Activated CD4-positive, alpha-beta T cell treated with anti-CD3 and anti-CD28 coated beads, Interleukin-2, amount 50 U/mL, for 24 hours (primary cell): ENCODE results near the gene PRELID3B.

ENCODE experiments used
- DNase-seq, 2 donors: peaks; one replicate each; pipeline ENCODE4 v3.0.0-alpha.2; 2020; ENCODE audit warnings: low read depth in 1 of 2, low spot score in 1 of 2

Gene PRELID3B

DNA sequence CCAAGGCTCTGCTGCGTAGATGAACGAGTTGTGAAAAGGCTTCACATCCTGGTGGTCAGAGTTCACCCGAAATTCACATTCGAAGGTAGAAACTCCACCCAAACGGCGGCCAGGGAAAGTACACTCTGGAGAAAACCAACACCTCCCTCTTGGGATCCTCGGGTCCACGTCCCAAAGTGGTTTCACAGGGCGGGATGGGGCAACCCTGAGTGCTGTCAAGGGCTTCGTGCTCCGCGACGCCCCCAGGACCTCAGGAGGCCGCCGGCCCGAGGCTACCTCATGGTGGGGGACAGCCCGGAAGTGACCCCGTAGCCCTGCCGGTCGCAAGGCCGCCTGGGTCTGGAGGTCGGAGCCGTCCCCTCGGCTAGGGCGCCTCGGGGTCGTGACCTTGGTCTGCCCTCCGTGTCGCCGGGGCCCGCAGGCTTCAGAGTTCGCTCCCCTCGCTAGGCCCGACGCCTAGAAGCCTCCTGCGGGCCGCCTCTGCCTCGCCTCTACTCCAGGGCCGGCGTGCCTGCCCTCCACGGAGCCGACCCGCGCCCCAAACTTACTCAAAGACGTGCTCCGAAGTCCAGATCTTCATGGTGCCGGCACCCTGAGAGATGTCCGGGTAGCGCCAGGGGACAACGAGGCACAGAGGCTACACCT lies at the start of gene PRELID3B:
TSS of gene PRELID3B (minus strand) at position 636 of the 645 bp plus-strand sequence. CDS start at position 580, 56 bp downstream.
- no peak for DNase-seq

DNA sequence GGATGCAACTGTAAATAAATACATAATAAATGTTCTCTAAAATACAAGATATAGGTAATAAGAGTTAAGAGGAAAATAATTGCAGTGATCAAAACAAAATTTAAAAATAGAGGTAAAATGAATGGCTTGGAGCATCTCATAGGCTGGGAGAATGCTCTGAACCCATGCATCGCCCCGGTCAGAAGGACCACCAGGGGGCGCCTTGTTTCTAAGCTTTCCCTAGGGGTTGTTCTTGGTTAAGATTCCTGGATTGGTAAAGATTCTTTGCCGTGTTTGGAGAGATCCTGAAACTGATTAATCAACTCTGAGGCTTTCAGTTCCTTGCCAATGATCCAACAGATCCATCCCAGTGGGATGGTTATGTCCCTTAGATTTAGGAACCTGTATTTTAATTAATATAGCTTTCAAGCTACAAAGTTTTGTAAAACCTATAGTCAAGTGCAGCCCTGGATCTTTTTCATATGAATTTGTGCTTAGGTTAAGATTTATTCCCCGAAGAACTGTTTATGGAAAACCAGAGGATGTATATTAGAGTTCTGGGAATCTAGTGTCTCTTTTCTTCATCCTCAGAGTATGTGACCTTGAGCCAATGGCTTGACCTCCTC lies 45.3 kb upstream of the PRELID3B start:
- peak; percentile 74 to 81 for DNase-seq

DNA sequence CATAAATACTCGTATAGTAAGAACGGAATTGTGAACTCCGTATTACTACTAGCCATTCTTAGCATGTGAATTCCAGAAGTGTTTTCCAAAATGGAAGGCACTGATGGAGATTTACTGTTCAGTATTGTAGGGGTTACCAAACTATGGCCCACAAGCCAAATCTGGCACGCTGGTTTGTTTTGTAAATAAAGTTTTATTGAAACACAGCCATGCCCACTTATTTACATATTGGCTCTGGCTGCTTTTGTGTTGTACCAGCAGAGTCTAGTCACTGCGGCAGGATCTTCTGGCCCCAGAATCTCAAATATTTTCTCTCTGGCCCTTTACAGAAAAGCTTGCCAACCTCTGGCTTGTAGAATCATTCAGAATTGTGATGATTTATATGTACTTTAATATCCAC lies 44.3 kb upstream of the PRELID3B start:
- no peak for DNase-seq

DNA sequence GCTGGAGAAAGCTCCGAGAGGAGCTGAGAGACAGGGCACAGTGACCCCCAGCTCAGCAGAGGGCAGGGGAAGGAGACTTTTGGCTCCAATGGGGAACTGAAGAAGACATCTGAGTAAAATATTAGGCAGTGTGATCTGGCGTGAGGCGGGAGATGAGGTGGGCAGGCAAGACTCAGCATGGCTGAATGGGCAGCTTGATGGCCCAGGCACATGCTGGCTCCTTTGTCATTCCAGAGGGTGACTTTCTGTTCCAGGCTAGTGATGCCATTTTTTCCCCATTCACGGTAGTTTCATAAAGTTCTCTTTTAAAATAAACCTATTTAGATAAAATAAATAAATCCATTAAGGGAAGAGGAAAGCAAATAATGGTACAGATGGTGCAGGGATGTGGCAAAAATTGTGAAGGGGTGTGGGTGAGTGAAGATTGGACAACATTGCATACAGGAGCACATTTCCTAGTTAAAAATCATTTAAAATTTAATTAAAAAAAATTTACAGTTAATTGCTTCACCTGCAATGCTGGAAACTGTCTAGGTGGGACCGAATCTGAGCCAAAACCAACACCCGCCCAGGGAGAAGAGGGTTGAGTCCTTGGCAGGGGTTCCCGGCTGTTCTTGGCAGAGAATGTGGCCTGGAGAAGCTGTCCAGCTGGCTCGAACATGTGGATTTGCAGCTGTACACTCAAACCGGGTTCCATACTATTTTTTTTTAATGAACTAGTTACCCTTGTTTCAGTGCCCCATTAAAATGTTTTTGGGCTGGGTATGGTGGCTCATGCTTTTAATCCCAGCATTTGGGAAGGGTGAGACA lies 41.7 kb upstream of the PRELID3B start:
- no peak for DNase-seq

DNA sequence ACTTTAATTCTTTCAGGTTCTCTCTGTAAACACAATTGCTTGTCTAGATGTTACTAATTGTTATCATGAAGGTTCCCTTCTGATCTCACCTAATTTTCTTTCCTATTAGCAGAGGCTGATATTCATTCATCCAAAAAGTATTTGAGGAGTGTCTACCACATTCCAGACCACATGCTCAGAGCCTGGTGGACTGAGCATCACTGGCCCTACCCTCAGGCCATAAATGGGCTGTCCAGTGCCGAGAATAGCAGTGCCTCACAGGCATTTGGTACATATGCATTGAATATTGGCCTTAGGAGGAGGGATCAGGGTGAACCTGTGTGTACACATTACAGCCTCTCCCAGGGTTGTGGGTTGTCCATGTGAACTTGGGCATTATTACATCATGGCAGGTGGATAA lies 40.4 kb upstream of the PRELID3B start:
- no peak for DNase-seq

DNA sequence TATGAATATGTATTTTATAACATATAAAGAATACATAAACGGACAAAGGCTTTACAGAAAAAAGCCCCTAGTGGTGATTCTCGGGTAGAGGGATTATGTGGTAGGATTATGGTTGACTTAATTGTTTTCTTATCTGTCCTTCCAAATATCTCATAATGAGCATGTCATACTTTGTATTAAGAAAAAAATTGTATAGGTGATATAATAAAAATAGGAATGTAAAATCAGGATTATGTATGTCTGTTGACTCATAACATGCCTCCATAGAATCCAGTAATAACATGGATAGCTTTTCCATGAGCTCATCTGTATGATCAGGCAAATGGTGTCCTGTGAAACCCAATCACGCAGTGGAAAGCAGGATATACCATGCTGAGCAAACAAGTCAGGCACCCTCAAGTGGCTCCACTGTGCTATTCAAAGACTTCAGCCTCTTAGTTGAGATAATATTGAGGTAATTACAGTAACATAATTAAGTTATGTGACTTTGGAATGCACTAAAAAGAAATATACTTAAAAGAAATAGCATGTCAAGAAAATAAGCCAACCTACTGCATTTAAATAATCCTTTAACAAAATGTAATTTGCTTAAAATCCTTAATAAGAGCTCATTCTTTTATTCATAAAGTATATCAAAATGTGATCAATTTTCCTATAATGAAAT lies 39.6 kb upstream of the PRELID3B start:
- DNase-seq: no peak

DNA sequence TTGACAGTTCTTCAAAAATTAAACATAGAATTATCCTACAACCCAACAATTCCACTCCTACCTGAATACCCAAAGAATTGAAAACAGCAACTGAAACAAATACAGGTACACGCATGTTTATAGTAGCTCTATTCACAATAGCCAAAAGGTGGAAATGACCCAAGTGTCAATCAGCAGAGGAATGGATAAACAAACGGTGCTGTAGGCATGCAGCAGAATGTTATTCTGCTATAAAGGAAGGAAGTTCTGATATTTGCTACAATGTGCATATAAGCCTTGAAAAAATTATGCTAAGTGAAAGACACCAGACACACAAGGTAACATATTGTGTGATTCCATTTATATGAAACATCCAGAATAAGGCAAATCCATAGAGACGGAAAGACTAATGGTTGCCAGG lies 38.5 kb upstream of the PRELID3B start:
- DNase-seq: no peak

DNA sequence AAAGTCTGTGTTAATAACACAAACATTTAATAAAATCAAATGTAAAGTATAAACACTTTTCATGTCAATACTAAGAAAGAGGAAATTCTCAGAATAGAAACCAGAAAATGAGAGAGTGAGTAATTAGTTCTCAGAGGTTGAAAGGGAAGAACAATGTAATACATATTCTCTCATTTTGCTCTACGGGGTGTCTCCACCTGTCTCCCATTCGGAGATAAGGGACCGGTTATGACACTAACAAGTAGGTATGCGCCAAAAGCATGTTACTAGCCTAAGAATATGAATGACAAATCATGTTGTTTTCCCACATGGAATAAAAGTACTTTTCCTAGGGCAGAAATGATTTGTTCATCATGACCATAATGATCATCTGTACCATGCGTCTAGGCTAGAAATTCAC lies 35.6 kb upstream of the PRELID3B start:
- DNase-seq: no peak

DNA sequence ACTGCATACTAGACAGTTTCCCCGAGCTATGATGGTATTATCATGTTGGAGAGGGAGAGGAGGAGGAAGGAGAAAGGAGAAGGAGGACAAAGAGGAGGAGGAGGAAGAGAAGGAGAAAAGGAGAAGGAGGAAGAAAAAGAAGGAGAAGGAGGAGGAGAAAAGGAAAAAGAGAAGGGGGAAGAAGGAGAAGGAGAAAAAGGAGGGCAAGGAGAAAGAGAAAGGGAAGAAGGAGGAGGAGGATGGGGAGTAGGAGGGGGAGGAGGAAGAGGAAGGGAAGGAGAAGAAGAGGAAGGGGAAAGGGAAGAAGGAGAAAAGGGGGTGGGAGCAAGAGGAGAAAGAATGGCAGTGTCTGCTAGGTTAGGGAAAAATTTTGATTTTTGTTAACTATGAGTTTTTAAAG lies 35.1 kb upstream of the PRELID3B start:
- no peak for DNase-seq

DNA sequence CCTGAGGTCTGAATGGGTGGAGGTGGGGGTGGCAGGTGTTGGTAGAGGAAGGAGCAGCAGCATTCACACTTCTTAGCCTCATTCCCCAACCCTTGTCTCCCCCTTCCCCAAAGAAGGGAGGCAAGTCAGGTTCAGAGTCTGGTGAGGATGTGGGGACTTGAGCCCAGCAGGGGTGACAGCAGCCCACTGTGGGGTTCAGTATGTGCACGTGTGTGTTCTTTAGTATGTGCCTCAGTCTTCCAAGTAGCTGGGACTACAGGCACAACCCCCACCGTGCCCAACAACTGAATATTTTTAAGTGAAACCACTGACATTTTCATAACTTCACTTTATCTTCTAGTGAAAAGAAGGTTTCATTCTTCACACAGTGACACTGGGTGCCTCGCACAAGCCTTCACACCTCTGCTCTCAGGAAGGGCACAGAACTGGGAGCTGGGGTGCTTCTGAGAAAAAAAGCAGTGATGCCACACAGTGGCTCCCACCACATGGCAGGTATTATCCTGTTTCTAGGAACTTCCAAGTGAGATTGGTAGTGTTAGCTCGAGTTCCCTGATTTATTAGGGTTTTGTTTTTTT lies 33.4 kb upstream of the PRELID3B start:
- DNase-seq: no peak

DNA sequence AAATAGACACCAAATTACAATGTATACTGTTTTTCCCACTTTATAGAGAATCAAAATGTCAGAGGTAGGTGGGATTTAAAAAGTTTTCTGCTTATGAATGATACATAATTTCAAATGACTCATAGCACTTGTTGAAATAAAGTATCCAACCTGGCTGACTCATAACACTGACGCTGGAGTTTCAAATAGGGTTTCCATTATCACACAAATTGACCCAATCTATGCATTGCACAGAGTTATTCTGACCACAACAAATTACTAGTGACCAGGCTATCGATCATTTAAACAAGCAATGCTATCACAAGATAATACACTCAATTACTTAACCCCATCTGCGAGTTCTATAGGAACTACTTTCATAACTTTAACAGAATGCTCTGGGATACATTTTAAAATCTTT lies 31.9 kb upstream of the PRELID3B start:
- no peak for DNase-seq

DNA sequence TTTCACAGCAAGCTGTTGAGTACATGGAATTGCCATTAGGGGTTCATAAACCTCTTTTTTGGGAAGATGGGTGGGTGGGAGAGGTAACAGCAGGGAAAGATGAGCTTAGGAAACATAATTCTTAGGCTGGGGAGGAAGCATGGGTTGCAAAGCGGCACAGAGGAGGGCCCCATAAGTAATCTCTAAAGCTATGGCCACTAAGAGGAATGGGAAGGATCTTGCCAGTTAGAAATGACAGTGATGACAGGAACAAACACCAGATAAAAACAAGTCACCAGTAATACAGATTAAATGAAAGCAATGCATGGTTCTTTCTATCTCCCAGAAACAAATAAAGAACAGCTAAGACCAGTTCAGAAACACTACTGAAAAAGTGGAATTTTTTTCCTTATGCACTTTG lies 31.0 kb upstream of the PRELID3B start:
- no peak for DNase-seq

DNA sequence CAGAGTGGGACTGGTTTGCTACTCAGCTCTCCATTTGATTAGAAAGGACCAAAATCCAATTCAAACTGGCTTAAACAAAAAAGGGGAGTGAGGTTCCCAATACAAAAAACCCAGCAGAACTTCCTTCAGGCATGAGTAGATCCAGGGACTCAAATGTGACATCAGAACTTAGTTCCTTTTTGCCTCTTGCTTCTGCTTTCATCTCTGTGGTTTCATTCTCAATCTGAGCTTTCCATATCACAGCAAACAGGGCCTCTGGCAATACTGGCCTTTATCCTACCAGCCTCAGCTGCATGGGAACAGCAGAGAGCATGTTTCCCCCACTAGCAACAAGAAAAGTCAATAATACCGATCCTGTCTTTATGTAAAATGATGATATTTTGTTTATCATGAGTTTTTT lies 28.6 kb upstream of the PRELID3B start:
- DNase-seq: no peak

DNA sequence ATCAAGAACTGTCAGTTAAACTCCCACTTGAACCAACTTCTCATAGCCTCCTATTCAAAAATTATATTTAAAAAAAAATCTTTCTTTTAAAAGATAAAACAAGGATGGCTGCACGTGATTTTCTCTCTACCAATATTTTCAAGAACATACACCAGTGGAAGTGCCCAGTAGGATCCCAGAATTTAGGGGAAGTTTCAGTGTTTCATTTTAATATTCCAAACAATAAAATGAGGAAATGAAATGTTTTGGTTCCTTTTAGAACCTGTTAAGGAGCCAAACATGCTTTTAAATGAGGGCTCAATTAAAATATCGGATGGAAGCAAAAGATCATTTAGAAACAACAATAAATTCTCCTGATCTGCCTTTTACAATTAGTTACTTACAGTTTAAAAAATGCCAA lies 26.4 kb upstream of the PRELID3B start:
- no peak for DNase-seq

DNA sequence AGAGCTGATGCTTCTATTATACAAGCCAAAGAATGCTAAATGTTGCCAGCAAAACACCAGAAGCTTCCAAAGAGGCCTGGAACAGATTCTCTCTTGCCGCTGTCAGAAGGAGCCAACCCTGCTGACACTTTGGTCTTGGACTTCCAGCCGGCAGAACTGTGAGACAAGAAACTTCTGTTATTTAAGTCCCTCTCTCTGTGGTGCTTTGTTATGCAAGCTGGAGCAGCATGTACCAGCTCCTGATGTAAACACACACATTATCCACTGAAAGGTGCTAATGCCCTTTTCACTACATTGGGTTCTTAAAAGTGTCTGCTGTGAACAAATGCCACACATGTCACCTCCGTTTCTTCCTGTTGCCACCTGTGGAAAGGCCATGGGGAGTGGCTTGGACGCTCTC lies 25.9 kb upstream of the PRELID3B start:
- DNase-seq: no peak

DNA sequence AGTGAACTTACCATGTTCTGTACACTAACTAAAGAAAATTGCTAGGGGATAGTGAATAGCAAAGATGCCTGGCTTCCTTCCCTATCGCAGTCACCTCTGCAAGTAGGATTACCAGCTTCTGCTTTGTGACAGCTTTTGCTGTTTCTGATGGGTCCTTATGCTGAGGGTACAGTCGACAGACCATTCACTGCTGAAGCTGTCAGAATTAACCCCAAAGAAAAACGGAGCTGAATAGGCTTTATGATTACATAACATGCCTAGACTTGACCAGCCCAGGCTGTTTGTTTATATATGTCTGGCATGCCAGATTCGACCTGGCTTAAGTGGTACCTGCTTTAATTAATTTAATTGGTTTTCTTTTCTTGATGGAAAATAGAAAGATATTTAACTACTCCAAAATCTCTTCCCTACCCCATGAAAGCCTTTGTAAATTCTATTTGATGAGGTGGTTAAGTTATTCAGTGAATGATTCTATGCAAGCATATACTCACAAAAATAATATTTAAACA lies 21.7 kb upstream of the PRELID3B start:
- no peak for DNase-seq

DNA sequence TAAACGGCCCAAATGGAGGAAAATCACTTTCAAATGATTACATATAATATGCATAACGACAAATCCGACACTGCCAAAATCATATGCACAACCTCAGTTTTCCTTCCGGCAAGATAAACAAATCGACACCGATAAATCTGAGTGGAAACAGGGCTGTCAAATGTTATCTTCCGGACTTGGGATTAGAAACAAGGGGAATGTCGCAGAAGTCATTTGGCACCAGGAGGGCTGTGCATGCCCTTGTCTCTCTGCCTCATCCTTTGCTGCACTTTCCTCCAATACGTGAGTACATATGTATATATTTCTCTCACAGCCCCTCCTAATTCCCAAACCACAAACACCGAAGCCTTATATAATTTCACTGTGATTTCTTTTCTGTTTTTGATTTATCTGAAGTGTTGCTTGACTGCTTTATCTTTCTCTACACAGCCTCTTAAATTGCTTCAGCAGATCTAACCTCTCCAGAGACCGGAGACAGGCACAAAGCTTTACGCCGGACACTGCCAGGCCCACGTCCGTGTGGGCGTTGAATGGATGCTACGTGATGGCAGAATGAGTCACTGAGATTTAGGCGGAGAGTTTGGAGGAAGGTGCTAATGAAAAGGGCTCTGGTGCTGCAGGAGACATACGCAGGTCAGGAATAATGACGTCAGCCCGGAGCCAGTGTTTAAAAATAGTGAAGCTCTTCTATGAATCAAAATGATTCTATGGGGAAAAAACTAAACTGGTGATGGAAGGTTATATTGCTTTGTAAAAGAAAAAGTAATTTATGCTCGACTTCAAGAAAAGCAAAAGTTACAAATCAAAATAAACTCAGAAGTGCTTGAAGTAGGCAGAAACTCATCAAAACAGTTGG lies 21.0 kb upstream of the PRELID3B start:
- no peak for DNase-seq

DNA sequence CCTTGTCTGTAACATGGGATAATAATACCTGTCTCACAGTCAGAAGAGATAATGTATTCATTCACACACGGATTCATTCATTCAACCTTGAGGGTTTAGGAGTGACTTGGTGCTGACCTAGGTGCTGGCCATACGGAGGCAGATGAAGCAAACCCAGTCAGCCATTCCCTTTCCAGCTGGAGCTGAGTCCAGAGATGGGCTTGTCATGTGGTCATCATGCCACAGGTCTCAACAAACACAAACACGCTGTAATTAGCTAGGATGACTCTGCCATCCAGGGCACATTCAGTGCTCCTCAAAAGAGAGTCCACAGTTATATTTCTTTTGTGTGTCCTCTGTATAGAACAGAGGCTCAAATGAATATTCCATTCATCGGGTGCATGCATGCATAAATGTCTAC lies 19.5 kb upstream of the PRELID3B start:
- no peak for DNase-seq

DNA sequence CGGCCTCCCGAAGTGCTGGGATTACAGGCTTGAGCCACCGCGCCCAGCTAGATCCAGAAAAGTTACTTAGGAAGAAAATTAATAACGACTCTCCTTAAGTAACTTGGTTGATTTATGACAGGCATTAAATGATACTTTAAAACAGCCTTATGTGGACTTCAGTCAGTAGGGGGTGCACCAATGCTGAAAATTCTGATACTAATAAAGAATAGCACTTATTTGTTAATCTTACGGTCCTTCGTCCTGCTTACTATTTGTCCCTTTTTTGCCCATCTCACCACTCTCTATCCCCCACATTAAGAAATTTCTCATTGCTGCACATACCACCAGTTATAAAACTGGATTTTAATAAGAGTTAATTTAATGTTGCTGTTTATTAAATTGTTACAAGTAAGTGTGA lies 12.7 kb upstream of the PRELID3B start:
- no peak for DNase-seq

DNA sequence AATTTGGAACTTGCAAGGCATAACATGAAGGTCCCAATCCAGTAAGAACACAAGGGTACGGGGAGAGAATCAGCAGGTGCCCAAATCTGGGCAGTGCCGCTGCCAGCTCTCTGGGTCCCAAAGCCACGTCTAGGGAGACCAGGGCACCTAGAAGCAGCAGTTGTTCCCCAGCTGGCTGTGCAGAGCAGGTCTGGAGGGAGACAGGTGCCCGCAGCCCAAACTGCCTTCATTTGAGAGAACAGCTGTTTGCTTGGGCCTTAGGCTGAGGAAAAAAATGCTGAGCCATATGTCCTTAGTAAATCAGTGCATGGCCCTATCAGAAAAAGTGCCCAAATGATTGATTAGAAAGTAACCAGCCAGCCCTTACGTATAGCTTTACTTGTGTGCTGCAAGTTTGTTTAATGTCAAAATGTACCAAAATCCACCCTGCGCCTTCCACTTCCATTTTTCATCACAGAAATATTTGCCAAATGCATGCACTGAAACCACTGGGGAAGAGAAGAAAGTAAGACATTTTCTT lies 9.1 kb upstream of the PRELID3B start:
- DNase-seq: no peak
